HG03575 (cell line): ENCODE data around the gene FAM193B.

Source experiments
- ATAC-seq: cut with Tn5 transposase; IDR thresholded peaks from one replicate; pipeline ENCODE4 v1.9.1; 2021; ENCODE audit not compliant: unreplicated experiment, insufficient number of reproducible peaks, low FRiP score; ENCODE audit errors: extremely low read depth

The FAM193B gene

DNA sequence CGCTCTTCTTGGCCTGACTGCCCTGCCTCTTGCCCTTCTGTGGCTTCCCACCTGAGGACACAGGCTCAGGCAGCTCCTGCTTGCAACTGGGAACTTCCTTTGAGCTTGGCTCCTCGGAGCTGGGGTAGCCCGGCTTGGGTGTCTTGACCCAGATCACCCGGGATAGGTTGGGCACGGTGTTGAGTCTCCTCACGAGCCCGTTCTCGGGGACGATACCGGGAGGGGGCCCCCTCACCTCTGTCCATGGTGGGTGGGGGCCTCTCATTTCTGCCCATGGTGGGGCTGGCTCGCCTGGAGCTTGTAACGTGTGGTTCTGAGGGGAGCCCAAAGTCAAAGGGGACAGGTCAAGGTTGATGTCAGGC, 29.8 kb downstream of the FAM193B start:
- ATAC-seq = no peak

DNA sequence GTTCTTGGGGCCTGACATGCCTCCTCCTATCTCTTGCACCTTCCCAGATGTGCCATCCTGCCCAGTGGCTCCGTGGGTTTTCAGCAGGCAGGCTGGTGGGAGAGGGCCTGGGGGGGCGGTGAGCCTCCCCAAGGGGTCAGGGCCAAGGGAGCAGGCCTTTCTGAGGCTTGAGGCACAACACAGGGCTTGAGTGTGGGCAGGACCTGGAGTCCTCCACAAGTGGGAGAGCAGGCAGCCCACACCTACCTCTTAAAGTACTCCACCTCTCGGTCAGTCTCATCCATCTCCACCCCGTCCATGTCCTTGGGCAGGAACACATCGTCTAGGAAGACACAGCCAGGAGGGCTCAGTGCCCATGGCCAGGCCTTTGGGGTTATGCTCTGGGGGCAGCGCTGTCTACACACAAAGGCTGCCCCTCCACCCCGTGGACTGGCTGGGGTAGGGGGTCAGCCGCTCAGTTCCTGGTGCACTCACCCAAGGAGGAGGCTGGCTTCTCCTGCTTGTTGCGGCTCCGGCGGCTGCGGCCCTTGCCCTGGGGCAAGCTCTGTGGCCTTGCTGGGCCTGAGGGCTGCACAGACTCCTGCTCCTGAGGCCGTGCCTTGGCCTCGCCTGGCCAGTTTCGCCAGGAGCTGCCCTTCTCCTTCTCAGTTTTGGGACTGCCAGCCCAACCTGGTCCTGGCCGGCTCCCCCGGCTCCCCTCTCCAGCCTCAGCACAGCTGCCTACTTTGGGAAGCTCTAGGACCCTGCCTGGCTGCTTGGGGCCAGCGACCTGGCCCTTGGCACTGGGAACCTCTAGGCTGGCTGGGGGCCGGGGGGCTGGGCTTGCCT, 30.4 kb downstream of the FAM193B start:
- ATAC-seq = no peak

DNA sequence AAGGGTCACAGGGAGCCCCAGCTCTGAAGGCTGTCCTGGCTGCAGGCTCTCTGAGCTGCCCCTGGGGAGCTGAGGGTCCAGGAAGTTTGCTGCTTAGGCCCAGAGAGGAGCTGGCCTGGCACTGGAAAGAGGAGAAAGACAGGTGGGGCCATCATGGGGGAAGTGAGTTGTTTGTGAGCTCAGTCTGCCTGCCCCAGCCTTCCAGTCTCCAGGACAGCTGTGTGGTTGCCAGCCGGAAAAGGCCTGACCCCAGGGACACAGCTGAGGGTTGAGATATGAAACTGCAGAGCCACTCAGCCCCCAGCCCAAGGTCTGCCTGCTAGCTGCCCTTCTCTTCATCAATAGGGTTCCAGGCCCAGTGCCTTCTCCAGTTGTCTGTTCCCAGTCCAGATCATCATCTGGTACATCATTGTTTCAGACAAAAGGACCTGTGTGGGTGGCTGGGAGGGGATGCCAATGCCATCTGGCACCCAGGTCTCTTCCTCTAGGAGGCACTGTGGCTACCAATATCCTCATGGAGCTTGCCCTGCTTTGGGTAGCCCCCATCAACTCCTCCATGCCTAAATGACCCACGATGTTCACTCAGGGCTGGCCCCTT, 33.3 kb downstream of the FAM193B start:
- ATAC-seq = no peak

DNA sequence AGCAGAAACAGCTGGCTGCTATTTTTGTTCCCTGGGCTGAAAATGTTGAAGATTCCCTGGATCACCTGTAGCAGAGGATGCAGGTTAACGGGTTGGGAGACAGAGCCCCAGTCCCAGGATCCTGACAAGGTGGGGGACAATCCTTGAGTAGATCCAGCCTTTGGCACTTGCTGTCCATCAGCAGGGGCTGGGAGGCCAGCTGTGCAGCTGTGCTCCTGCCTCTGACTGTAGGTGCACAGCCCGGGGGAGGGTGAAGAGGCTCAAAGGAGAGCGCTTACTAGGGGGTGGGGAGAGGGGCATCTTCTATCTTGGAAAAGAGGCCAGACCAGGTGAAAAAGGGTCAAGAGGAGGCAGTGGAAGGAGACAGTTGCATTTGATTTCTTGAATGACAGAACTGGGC, 34.1 kb downstream of the FAM193B start:
- no peak for ATAC-seq

DNA sequence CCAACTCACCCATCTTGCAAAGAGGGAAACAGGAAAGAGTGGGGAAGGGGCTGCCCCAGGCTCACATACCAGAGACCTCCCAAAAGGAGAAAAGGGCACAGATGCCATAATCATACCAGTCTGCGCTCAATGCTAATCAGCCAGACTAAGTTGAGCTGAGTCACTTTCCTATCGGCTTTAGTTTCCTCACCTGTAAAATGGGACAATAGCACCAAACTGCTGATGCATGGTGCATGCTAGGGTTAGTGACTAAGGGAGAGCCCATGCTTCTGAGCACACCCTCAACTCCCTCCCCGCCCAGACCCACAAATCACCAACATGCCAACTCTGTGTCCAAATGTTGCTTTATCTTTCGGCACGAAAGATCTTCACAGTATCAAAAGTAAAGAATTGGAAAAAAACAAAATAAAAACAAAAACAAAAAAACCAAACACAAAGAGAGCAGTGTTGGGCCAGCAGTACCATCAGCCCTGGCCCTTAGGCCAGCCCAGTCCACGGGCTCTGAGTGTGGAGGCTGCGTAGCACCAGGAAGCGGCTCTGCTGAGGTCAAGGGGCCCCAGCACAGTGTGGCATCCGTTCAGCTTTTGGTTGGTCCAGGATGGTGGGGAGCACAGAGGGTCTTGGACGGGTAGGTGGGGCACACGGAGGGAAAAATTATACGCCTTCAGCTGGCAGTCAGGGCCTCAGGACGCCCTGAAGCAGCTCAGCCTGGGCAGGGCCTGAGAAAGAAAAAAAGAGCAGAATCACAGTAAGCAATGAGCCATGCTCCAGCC, 34.7 kb downstream of the FAM193B start:
- ATAC-seq = no peak

DNA sequence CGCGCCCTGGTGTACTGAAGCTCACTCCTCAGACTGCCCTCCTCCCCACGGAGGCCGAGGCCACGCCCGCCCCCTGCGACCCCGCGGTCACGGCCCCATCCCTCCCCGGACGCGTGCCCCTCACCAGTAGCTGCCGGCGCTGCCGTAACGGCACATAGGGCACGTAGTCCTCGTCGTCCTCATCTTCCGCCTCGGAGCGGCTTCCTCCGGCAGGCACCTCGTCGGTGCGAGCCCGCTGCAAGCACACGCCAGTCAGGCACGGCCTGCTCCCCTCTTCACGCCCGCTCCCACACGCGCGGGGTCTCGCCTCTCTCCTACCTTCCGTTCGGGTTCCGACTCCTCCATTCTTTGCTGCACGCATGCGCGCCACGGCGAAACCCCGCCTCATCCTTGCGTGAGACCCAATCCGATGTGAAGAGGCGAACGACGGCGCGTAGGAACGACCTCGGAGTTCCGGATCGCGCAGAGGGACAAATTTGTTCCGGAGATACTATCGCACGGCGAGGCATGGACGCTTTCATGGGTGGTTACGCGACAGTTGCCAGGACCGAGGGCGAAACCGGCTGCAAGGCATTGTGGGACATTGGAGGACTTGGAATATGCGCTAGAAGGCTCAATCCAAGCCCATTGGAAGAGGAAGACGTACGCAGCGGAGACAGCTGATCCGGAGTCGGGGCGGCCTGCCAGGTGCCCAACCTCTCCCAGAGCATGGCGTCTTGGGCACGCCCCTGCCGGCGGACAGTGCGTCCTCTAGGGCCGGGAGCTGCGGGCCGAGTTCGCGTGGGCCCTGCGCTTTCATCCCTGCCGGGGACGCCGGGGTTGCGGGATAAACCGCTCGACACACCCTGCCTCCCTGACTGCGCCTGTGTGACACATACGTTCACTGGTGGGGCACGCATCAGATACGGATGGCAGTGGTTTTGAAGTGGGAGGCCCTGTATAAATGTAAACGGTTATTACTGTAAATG, 37.5 kb downstream of the FAM193B start, which contains the start of gene DDX41:
Gene DDX41 (minus strand): TSS at position 361 of the 968 bp plus-strand sequence. CDS start 16 bp downstream, at position 345.
- ATAC-seq = peak; percentile 37

DNA sequence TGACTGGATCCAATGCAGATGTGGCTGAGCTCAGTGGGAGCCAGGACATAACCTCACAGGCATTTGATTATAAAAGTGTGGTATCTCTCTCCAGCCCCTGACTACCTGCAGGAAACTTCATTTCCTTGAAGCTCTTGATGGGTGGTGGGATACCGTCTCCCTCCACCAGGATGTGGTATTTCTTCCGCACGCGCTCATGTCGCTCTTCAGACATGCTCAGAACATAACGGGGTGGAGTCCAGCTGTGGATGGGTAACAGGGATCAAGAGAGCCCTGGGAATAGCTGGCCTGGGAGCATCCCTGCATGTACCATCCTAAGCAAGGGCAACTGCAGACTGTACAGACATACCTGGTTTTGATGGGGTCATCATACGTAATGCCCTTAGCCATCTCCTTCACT, 38.8 kb downstream of the FAM193B start:
- ATAC-seq = no peak

DNA sequence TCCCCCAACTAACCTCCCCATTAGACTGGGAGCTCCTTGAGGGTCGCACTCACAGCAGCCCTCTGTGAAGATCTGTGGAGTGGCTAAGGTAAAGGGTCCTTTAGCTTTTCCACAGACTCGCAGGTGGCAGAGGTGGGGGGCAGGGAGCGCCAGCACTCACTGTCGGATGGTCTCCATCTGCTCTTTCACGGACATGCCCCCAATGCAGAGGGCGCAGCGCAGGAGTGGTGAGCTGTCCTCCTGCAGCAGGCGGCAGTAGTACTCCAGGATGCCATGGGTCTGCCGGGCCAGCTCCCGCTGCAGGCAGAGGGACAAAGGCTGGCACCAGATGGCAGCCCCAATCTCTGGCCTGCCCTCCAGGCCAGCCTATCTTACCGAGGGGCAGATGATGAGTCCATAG, 39.8 kb downstream of the FAM193B start:
- ATAC-seq = no peak

DNA sequence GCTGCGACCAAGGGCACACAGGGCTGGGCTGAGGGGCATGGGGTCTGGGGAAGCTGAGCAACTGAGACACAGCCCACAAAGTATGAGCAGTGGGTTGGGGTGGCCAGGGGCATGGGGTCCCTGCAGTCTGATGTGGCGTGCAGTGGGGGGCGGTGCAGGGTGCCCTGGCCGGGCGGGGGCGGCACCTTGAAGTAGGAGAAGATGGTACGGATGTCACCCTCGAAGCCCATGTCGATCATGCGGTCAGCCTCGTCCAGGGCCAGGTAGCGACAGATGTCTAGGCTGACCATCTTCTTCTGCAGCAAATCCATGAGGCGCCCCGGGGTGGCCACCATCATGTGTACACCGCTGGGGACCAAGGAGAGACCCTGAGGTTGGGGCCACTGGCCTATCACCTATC, 40.9 kb downstream of the FAM193B start:
- no peak for ATAC-seq

DNA sequence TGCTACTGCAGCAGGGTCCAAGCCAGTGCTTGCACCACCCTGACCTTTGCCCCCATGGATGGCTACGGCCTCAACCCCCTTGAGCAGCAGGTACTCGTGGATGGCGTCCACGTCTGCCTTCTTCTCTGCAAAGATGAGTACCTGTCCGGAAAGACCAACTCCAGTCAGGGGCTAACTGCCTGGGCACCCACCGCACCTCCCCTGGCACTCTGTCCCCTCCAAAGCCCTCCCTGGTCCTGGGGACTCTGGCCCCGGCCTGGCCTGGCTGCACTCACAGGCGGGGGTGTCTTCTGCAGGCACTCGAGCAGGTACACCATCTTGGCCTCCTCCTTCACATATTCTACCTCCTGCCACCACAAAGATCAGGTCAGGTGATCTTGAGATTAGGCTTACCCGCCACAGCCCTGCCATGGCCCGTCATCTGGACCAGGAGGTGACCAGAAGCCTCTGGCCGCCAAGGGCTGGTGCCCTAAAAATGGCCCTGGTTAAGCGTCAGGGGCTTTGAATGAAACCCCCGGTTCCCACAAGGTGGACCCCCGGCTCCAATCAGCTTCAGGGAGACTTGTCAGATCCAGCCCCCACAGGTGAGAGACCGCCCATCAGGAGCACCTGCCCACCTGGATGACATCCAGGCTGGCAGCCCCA, 41.5 kb downstream of the FAM193B start:
- no peak for ATAC-seq

DNA sequence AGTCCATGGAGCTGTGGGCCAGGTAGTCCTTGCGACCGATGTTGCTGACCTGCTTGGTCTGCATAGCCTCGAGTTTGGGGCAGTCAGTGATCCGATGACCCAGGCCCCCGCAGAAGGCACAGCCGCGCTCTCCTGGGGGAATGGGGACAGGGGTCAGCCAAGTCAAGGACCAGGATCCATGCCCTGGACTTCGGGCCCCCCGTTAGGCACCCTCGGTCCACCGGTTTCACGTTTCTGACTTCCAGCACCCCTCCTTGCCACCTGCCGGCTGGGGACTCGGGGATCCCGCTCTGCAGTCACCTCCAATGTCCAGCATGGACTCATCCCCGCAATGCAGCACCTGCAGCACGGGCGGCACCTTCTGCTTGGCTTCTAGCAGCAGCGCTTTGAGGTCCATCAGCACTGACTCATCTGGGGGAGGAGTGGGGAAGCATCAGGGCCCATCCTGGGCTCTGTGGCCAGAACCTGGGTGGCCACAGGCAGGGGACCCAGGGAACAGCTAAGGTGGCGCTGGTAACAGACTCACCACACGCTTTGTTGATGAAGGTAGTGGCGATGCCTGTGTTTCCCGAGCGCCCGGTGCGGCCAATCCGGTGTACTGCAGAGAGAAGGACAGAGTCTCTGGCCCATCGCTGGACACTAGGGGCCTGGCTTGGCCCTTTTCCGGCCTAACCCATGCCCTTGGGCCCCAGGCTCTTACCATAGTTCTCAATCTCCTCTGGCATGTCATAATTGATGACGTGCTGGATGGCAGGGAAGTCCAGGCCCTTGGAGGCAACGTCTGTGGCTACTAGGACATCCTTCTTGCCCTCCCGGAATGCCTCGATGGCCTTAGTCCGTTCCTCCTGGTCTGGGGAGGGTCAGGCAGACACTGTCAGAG, 42.3 kb downstream of the FAM193B start:
- no peak for ATAC-seq

DNA sequence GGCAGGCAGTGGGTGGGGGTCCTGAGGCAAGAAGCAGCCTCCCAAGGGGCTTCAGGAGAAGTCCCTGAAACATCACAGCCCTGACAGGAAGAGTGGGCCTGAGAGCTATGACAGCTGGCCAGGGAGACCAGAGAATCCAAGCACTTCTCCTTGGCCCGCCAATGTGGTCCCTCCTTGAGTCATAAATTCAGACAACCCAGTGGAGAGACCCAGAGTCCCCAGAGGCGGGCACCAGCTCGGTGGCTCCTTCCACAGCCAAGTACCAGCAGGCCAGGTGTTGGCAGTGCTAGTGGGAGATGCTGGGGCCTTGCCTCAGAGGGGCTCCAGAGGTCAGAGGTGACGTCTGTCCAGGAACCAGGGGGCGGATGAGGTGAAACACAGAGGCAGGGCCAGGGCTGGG, 43.2 kb downstream of the FAM193B start:
- no peak for ATAC-seq

DNA sequence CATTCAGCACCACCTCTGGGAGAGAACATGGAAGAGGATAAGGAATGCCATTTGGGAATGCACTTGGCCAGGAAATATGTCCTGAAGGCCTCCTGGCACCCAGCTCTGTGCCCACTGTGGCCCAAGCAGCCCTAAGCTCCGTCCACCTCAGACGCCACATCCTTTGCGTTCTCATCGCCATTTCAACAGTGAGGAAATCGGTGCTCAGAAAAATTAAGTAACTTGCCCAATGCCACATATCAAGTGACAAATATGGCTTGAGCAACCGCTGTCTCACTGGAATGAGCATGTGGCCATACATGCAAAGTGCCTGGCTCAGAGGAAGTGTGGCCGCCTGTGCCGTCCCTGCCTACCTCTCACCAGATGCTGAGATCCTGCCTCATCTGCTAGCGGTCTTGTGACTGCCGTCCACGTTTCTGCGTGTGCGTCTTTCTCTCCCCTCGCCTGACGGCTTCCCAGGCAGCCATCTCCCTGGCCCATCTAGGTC, 43.8 kb downstream of the FAM193B start:
- no peak for ATAC-seq

DNA sequence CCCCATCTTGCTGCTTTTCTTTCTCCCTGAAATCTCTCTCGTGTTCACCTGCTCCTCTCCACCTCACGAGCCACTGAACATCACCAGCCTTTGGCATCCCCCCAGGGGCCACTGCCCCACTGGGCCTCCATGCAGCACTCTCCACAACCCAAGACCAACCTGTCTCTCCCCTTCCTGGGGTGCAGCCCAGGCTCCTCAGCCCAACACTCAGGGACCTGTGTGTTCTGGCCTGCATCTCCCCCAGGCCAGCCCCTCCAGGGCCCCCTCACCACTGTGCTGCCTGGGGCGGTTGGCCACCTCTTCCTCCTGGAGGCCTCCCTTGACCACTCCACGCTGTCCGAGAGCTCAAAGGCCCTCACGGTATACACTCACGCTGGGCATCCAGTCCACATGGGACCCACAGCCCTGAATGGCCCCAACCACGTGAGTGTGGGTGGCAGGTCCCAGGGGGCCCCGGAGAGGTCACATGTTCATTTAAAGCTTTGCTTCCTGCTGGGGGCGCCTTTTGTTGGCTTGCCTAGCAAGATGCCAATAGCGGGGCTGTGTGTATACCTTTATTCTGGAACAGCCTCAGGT, 44.3 kb downstream of the FAM193B start:
- no peak for ATAC-seq

DNA sequence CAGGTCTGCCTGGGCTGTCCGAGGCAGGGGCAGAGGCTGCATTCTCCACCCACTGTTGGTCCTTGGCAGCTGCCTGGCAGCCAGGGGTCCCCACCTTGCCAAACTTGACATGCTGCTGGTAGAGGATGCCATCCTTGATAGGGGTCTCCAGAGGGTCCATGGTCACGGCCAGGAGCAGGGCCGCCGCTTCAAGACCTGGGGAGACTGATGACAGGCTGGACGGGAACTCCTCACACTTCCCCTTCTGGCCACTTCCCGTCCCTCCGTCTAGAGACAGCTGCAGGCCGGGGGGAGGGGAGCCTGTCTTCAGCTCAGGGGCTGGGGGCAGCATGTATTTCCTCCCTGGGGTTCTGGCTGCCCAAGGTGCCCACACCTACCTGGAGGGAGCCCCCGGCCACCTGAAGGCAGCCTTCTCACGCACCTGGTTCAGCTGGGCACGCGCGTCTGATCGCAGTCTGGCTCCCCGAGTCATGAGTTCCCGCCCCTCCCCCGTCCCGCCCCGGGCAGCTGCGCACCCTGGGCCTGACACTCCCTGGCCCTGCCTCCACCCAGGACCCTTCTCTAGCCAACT, 44.9 kb downstream of the FAM193B start, which contains the start of gene DOK3:
Gene DOK3 (minus strand): TSS at position 446 of the 571 bp plus-strand sequence. CDS start 286 bp downstream, at position 160.
- ATAC-seq = no peak

DNA sequence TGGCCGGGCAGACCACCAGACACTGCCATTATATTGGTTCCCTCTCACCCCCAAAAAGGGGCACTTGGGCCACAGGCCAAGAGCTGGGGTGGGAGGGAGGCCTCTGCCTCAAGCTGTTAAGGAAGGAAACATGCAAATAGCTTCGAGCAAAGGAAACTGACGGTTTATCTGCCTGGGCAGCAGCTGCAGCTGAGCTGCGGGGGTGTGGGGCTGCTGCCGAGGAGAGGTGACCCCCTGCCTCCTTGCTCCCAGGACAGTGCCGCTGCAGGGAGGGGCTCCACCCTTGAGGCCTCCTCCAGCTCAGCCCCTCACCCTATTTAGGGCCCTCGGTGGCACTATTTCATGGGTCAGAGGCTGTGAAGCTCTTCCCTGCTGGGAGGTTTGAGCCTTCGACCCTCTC, 45.5 kb downstream of the FAM193B start:
- no peak for ATAC-seq

DNA sequence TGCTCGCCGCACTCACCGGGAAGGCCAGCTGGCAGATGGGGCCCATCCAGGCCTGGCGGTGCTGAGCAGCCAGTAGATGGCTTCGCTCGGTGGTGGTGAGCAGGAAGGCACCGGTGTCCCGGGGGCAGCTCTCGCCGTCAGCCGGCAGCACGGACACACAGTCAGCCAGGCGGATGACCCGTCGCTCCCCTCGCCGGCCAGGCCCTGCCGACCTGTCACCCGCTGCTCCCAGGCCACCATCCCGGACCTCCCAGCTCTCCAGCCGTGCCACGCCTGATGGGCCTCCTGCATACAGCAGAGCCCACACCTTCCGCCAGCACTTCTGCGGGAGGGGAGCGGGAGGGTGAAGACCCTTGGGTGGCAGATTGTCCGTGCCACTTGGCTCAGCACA, 46.1 kb downstream of the FAM193B start:
- ATAC-seq = no peak
